H9 (cell line): ENCODE data around the gene RPL29. TPM values are rescaled to one million over a fixed set of nuclear protein-coding genes. Genes with fewer than 3 reads are reported as not detected.

Experiments used
- DNase-seq: peaks from one replicate; pipeline ENCODE4 v3.0.0-alpha.2; 2017
- H2AFZ ChIP-seq: one replicate; pipeline ENCODE4 v1.6.1; 2013; ENCODE audit warnings: mild to moderate bottlenecking, low read length, control low read depth, moderate library complexity
- H2AK5ac ChIP-seq: 2 replicates; pipeline ENCODE4 v1.6.1; 2013; ENCODE audit warnings: low read length, control low read depth, mixed read lengths; ENCODE audit not compliant: insufficient read length
- H2BK120ac ChIP-seq: one replicate; pipeline ENCODE4 v1.6.1; 2013; ENCODE audit warnings: low read depth, mild to moderate bottlenecking, low read length, control low read depth, inconsistent platforms; ENCODE audit not compliant: poor library complexity, severe bottlenecking
- H2BK12ac ChIP-seq: 2 replicates; pipeline ENCODE4 v1.6.1; 2013; ENCODE audit warnings: low read length, control low read depth, mixed read lengths, low read depth; ENCODE audit not compliant: insufficient read length
- H2BK15ac ChIP-seq: 2 replicates; pipeline ENCODE4 v1.6.1; 2013; ENCODE audit warnings: low read depth, low read length, control low read depth
- H2BK20ac ChIP-seq: one replicate; pipeline ENCODE4 v1.6.1; 2013; ENCODE audit warnings: low read depth, mild to moderate bottlenecking, low read length, control low read depth, inconsistent platforms; ENCODE audit not compliant: poor library complexity, severe bottlenecking
- H2BK5ac ChIP-seq: 2 replicates; pipeline ENCODE4 v1.6.1; 2013; ENCODE audit warnings: low read length, control low read depth, mixed read lengths; ENCODE audit not compliant: insufficient read length
- H3K14ac ChIP-seq: 2 replicates; pipeline ENCODE4 v1.6.1; 2013; ENCODE audit warnings: low read length, control low read depth; ENCODE audit not compliant: insufficient read depth
- H3K18ac ChIP-seq: 2 replicates; pipeline ENCODE4 v1.6.1; 2013; ENCODE audit warnings: low read depth, mild to moderate bottlenecking, mixed read lengths, low read length, control low read depth; ENCODE audit not compliant: insufficient read length
- H3K23ac ChIP-seq: 2 replicates; pipeline ENCODE4 v1.6.1; 2013; ENCODE audit warnings: low read length, control low read depth, mixed read lengths, low read depth; ENCODE audit not compliant: insufficient read length
- H3K23me2 ChIP-seq: 2 replicates; pipeline ENCODE4 v1.6.1; 2013; ENCODE audit warnings: low read depth, mild to moderate bottlenecking, mixed read lengths, low read length, control low read depth; ENCODE audit not compliant: insufficient read length, poor library complexity, severe bottlenecking
- H3K27ac ChIP-seq: 2 replicates; pipeline ENCODE4 v1.5.1; 2013; ENCODE audit warnings: low read length, control low read depth, mixed read lengths, low read depth; ENCODE audit not compliant: insufficient read length
- H3K27me3 ChIP-seq: 2 replicates; pipeline ENCODE4 v1.6.1; 2013; ENCODE audit warnings: low read length, control low read depth, inconsistent platforms; ENCODE audit not compliant: insufficient read depth
- H3K4ac ChIP-seq: 2 replicates; pipeline ENCODE4 v1.6.1; 2013; ENCODE audit warnings: low read depth, mild to moderate bottlenecking, control low read depth, inconsistent platforms, low read length, moderate library complexity
- H3K4me1 ChIP-seq: 2 replicates; pipeline ENCODE4 v1.6.1; 2013; ENCODE audit warnings: low read length, control low read depth, inconsistent platforms; ENCODE audit not compliant: insufficient read depth
- H3K4me2 ChIP-seq: 2 replicates; pipeline ENCODE4 v1.6.1; 2013; ENCODE audit warnings: low read length, control low read depth, mixed read lengths; ENCODE audit not compliant: insufficient read length, insufficient read depth
- H3K56ac ChIP-seq: 2 replicates; pipeline ENCODE4 v1.6.1; 2013; ENCODE audit warnings: low read depth, mild to moderate bottlenecking, mixed read lengths, low read length, control low read depth; ENCODE audit not compliant: insufficient read length
- H3K79me1 ChIP-seq: 2 replicates; pipeline ENCODE4 v1.6.1; 2013; ENCODE audit warnings: low read depth, mild to moderate bottlenecking, moderate library complexity, low read length, control low read depth, inconsistent platforms; ENCODE audit not compliant: insufficient read depth, poor library complexity, severe bottlenecking
- H3K79me2 ChIP-seq: 2 replicates; pipeline ENCODE4 v1.6.1; 2013; ENCODE audit warnings: low read length, control low read depth, inconsistent platforms; ENCODE audit not compliant: insufficient read depth
- H3K9ac ChIP-seq: 2 replicates; pipeline ENCODE4 v1.6.1; 2013; ENCODE audit warnings: low read length, control low read depth, mixed read lengths; ENCODE audit not compliant: insufficient read length; ENCODE audit errors: extremely low read depth
- H3K9me3 ChIP-seq: one replicate; pipeline ENCODE4 v1.6.1; 2013; ENCODE audit warnings: low read depth, low read length, inconsistent platforms; ENCODE audit not compliant: control insufficient read depth
- H3T11ph ChIP-seq: one replicate; pipeline ENCODE4 v1.6.1; 2013; ENCODE audit warnings: mild to moderate bottlenecking, low read length, control low read depth, inconsistent platforms
- H4K20me1 ChIP-seq: one replicate; pipeline ENCODE4 v1.6.1; 2013; ENCODE audit not compliant: control insufficient read depth, insufficient read length, insufficient read depth
- H4K5ac ChIP-seq: 2 replicates; pipeline ENCODE4 v1.6.1; 2013; ENCODE audit warnings: low read depth, mild to moderate bottlenecking, mixed read lengths, low read length, control low read depth; ENCODE audit not compliant: insufficient read length
- H4K8ac ChIP-seq: replicated peaks from 2 replicates; pipeline ENCODE4 v1.6.1; 2013; ENCODE audit warnings: low read length, control low read depth, mixed read lengths, low read depth; ENCODE audit not compliant: insufficient read length
- H4K91ac ChIP-seq: 2 replicates; pipeline ENCODE4 v1.6.1; 2013; ENCODE audit warnings: low read depth, mild to moderate bottlenecking, moderate library complexity, mixed read lengths, low read length, control low read depth; ENCODE audit not compliant: insufficient read length
- H3K27ac Mint-ChIP-seq, 3 experiments: 2 replicates in 2 of 3; 3 replicates in 1 of 3; pipeline ENCODE4 v1.8.0; 2020 to 2021; ENCODE audit warnings: mixed read lengths in 3 of 3, mild to moderate bottlenecking in 1 of 3, moderate library complexity in 1 of 3
- H3K27me3 Mint-ChIP-seq: 2 replicates; pipeline ENCODE4 v1.8.0; 2021; ENCODE audit warnings: low read depth, mild to moderate bottlenecking, moderate library complexity, mixed read lengths
- H3K36me3 Mint-ChIP-seq, 3 experiments: 2 replicates in 2 of 3; 3 replicates in 1 of 3; pipeline ENCODE4 v1.8.0; 2020 to 2021; ENCODE audit warnings: low read depth in 3 of 3, mixed read lengths in 3 of 3; ENCODE audit not compliant: insufficient read depth in 1 of 3
- H3K4me1 Mint-ChIP-seq, 2 experiments: 2 replicates each; pipeline ENCODE4 v1.8.0; 2020; ENCODE audit warnings: mixed read lengths in 2 of 2
- H3K4me3 Mint-ChIP-seq, 2 experiments: 2 replicates in 1 of 2; 3 replicates in 1 of 2; pipeline ENCODE4 v1.8.0; 2020 to 2021; ENCODE audit warnings: mild to moderate bottlenecking in 2 of 2, mixed read lengths in 2 of 2, moderate library complexity in 1 of 2
- H3K9me3 Mint-ChIP-seq, 2 experiments: 2 replicates in 1 of 2; 3 replicates in 1 of 2; pipeline ENCODE4 v1.8.0; 2020; ENCODE audit warnings: mild to moderate bottlenecking in 2 of 2, mixed read lengths in 2 of 2, moderate library complexity in 1 of 2
- WGBS: extraction: QIAGEN DNeasy Blood & Tissue Kit; methylation state at CpG from one replicate; pipeline ENCODE4 v1.1.7; 2013; ENCODE audit warnings: missing lambda C conversion rate, low lambda C conversion rate, mixed read lengths; ENCODE audit not compliant: insufficient read length; ENCODE audit errors: extremely low coverage; 5-methylcytosine and 5-hydroxymethylcytosine counted together
- total RNA-seq: library from RNA; stranded (reverse); gene quantifications from 2 replicates; pipeline ENCODE4 v1.2.1, GENCODE V29; 2021
- TF ChIP-seq, protein P1 (sequence below): fragments of 200-600 bp; sonication (generic); conservative IDR thresholded peaks from 3 replicates; pipeline ENCODE4 v1.8.0; 2021; ENCODE audit warnings: antibody characterized with exemption, mild to moderate bottlenecking

Gene RPL29
- total RNA-seq, 1 experiment from 2014 or later, result 1,592 TPM

DNA sequence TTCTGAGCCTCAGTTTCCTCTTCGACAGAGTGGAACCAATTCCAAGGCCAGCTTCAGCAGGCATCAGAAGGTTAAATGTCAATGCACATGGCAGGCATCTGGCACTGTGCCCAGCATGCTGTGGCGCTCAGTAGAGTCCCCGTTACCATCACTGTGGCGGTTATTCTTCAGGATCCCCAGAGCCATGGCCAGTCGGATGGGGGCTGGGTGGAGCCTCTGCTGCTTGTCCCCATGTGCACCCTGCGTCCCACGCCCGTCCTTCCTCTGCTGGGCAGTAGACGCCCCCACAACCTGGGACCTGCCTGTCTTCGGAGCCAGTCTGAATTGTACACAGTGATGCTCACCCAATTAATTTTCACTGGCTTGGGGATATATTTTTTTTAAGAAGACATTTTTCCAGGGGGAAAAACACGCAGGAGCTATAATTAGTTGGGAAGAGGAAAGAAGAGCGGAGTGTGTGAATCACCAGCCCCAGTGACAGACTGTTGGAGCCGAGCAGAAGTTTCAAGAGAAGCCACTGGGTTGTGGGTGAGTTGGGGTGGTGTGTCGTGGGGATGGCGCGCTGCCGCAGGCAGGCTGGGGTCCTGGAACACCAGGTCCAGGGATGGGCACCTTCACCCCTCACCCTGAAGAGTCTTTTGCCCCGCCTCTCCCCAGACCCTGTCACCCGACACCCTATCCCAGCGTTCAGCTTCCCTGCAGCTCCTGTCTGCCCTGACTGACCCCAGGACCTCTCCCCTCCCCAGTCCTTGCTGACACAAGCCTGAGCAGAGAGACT, 26.8 kb upstream of the RPL29 start:
- Histone ChIP-seq H2BK12ac (no peak overlapping the region), H3T11ph (no peak overlapping the region), H3K4me1 (peaks cover 4% of the 10 kb centered on the region; the same call in 1 of the 2 replicates), H2AFZ (no peak overlapping the region), H4K20me1 (peaks cover 5% of the 10 kb centered on the region), H3K27ac (no peak overlapping the region), H2BK15ac (no peak overlapping the region), H2BK5ac (no peak overlapping the region), H3K56ac (no peak overlapping the region), H3K14ac (no peak overlapping the region), H4K91ac (no peak overlapping the region), H3K27me3 (no peaks in the 10 kb centered on the region), H3K79me1 (no peaks in the 10 kb centered on the region), H3K4me2 (no peak overlapping the region), H3K9me3 (no peaks in the 10 kb centered on the region), H2BK120ac (no peak overlapping the region), H3K4ac (no peak overlapping the region), H4K8ac (no peak overlapping the region), H3K9ac (no peak overlapping the region), H2BK20ac (no peak overlapping the region), H3K18ac (no peak overlapping the region), H3K23ac (no peak overlapping the region), H3K23me2 (no peaks in the 10 kb centered on the region), H2AK5ac (no peak overlapping the region), H4K5ac (no peak overlapping the region), H3K79me2 (no peaks in the 10 kb centered on the region)
- Mint-ChIP-seq H3K27me3 (peaks cover under 1% of the 10 kb centered on the region), H3K27ac (no peak overlapping the region), H3K36me3 (no peaks in the 10 kb centered on the region), H3K4me1 (peaks cover 14 to 24% of the 10 kb centered on the region in 2 experiments), H3K9me3 (no peaks in the 10 kb centered on the region), H3K4me3 (no peak overlapping the region)
- DNase-seq, result peak; percentile 53
- WGBS, result no CpG with 5 or more reads among the region's 20 CpGs
- TF ChIP-seq, protein P1, sequence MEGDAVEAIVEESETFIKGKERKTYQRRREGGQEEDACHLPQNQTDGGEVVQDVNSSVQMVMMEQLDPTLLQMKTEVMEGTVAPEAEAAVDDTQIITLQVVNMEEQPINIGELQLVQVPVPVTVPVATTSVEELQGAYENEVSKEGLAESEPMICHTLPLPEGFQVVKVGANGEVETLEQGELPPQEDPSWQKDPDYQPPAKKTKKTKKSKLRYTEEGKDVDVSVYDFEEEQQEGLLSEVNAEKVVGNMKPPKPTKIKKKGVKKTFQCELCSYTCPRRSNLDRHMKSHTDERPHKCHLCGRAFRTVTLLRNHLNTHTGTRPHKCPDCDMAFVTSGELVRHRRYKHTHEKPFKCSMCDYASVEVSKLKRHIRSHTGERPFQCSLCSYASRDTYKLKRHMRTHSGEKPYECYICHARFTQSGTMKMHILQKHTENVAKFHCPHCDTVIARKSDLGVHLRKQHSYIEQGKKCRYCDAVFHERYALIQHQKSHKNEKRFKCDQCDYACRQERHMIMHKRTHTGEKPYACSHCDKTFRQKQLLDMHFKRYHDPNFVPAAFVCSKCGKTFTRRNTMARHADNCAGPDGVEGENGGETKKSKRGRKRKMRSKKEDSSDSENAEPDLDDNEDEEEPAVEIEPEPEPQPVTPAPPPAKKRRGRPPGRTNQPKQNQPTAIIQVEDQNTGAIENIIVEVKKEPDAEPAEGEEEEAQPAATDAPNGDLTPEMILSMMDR, result no peak
